Progenitor cell of endocrine pancreas (in vitro differentiated cells): Measurements from ENCODE around the gene CLCA1. TPM values are rescaled to one million over a fixed set of nuclear protein-coding genes. Genes with fewer than 3 reads are reported as not detected.

Source experiments
- DNase-seq: peaks from one replicate; pipeline ENCODE4 v3.0.0; 2021; ENCODE audit warnings: low spot score; ENCODE audit not compliant: unreplicated experiment
- H3K27ac Mint-ChIP-seq: 2 replicates; pipeline ENCODE4 v1.8.0; 2021; ENCODE audit warnings: mild to moderate bottlenecking, moderate library complexity, mixed read lengths
- H3K27me3 Mint-ChIP-seq: 2 replicates; pipeline ENCODE4 v1.8.0; 2021; ENCODE audit warnings: mixed read lengths
- H3K36me3 Mint-ChIP-seq: 2 replicates; pipeline ENCODE4 v1.8.0; 2022; ENCODE audit warnings: mixed read lengths; ENCODE audit not compliant: insufficient read depth
- H3K4me1 Mint-ChIP-seq: 2 replicates; pipeline ENCODE4 v1.8.0; 2021; ENCODE audit warnings: low read depth, mixed read lengths
- H3K4me3 Mint-ChIP-seq: 2 replicates; pipeline ENCODE4 v1.8.0; 2021; ENCODE audit warnings: low read depth, mild to moderate bottlenecking, moderate library complexity, mixed read lengths
- H3K9me3 Mint-ChIP-seq: 2 replicates; pipeline ENCODE4 v1.8.0; 2021; ENCODE audit warnings: low read depth, mixed read lengths
- CTCF ChIP-seq: fragments of 200-600 bp; sonication (generic); IDR thresholded peaks from one replicate; pipeline ENCODE4 v1.5.0; 2021; ENCODE audit warnings: antibody characterized with exemption, mild to moderate bottlenecking; ENCODE audit not compliant: unreplicated experiment
- total RNA-seq: library from RNA; stranded (reverse); gene quantifications from 2 replicates; pipeline ENCODE4 v1.2.1, GENCODE V29; 2021

The CLCA1 gene
- total RNA-seq, 1 donor from 2014 or later = not detected

- DNase-seq = no peak
- no peaks in the 10 kb centered on the region for H3K9me3 Mint-ChIP-seq
- H3K36me3 Mint-ChIP-seq = no peaks in the 10 kb centered on the region
- TF ChIP-seq CTCF = no peak
- H3K27me3 Mint-ChIP-seq = no peaks in the 10 kb centered on the region
- H3K4me1 Mint-ChIP-seq = peaks cover 2% of the 10 kb centered on the region
- H3K27ac Mint-ChIP-seq = no peak overlapping the region
- H3K4me3 Mint-ChIP-seq = no peak overlapping the region
Measured at GRCh38 chr1:86517336-86517735, 48.6 kb downstream of the CLCA1 start.

- TF ChIP-seq CTCF = no peak
- H3K9me3 Mint-ChIP-seq = no peaks in the 10 kb centered on the region
- no peaks in the 10 kb centered on the region for H3K27me3 Mint-ChIP-seq
- H3K27ac Mint-ChIP-seq = no peak overlapping the region
- no peaks in the 10 kb centered on the region for H3K36me3 Mint-ChIP-seq
- DNase-seq = no peak
- H3K4me1 Mint-ChIP-seq = no peaks in the 10 kb centered on the region
- no peak overlapping the region for H3K4me3 Mint-ChIP-seq
Measured at GRCh38 chr1:86520789-86521521, 52.2 kb downstream of the CLCA1 start.

- Mint-ChIP-seq H3K36me3 (no peaks in the 10 kb centered on the region), H3K9me3 (no peaks in the 10 kb centered on the region), H3K27ac (no peak overlapping the region), H3K4me1 (no peaks in the 10 kb centered on the region), H3K27me3 (no peaks in the 10 kb centered on the region), H3K4me3 (no peak overlapping the region)
- DNase-seq = no peak
- TF ChIP-seq CTCF = no peak
Measured at GRCh38 chr1:86521522-86521891, 52.8 kb downstream of the CLCA1 start.

- no peak for TF ChIP-seq CTCF
- Mint-ChIP-seq H3K4me3 (no peak overlapping the region), H3K9me3 (no peaks in the 10 kb centered on the region), H3K4me1 (no peaks in the 10 kb centered on the region), H3K27me3 (no peaks in the 10 kb centered on the region), H3K27ac (no peak overlapping the region), H3K36me3 (no peaks in the 10 kb centered on the region)
- DNase-seq = no peak
Measured at GRCh38 chr1:86522240-86522639, 53.5 kb downstream of the CLCA1 start.

GRCh38 chr1:86523670-86524354, 55.1 kb downstream of the CLCA1 start:
- TF ChIP-seq CTCF = no peak
- Mint-ChIP-seq H3K27ac (no peak overlapping the region), H3K36me3 (no peaks in the 10 kb centered on the region), H3K27me3 (no peaks in the 10 kb centered on the region), H3K4me3 (no peak overlapping the region), H3K9me3 (no peaks in the 10 kb centered on the region), H3K4me1 (no peaks in the 10 kb centered on the region)
- no peak for DNase-seq
